ENCODE results near the gene WDR82.
"Not testable (repeated sequence)": the region's sequence is repeated elsewhere in the genome, so short reads cannot be mapped to it uniquely, and the experiment has no call there.

WDR82 gene

DNA sequence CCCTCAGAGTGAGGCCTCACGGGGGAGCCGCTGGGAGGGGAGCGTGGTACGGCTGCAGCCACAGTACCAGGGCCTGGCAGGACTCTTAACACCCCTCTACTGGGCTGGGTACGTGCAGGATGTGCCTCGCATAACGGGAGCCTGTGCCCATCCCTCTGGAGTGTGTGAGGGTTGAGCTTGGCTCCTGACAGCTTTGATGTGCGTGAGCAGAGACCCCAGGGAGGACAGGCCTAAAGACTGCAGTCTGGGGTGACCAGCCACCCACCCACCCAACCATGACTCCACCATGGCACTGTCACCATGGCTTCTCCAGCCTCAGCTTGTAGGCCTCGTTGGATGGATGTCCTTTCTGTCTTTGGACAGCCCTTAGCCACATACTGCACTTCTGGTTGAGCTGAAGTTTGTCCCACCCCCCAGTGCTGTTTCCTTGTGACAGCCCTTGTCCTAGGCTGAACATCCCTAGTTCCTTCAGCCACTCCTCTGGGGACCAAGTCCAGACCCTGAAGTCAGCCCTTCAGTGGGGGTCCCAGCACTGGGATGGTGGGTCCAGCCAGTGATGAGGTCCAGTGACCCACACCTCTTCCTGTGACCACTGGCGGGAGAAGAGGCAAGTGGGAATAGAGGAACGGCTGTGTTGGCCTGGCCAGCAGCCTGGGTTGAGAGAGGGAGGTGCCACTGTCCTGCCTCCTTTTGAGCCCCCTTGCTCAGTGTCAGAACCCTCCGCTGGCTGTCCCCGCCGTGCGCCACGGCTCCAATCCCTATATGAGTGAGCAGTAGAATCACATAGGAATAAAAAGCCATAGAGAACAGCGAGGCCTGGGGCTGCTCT is 15.3 kb upstream of the WDR82 start:
- Histone ChIP-seq H3K27me3 (ENCODE audit: low read depth, low read length) (no peaks in the 10 kb centered on the region), H3K36me3 (ENCODE audit: control insufficient read depth in 1 of 2, insufficient read depth in 2 of 2, low read length in 2 of 2) (peaks cover 5 to 41% of the 10 kb centered on the region in 2 donors), H3K27ac (ENCODE audit: low read length) (no peak overlapping the region), H3K9me3 (ENCODE audit: control insufficient read depth in 1 of 2, low read length in 2 of 2) (no peaks in the 10 kb centered on the region), H3K4me1 (ENCODE audit: control insufficient read depth in 1 of 2, insufficient read depth in 2 of 2, low read length in 2 of 2) (peaks cover 4 to 5% of the 10 kb centered on the region in 2 donors), H3K4me3 (ENCODE audit: low read depth in 1 of 2, low read length in 2 of 2) (no peak overlapping the region)

- Histone ChIP-seq H3K27ac (ENCODE audit: low read length) (no peak overlapping the region), H3K9me3 (ENCODE audit: control insufficient read depth in 1 of 2, low read length in 2 of 2) (no peaks in the 10 kb centered on the region), H3K27me3 (ENCODE audit: low read depth, low read length) (no peaks in the 10 kb centered on the region), H3K4me1 (ENCODE audit: control insufficient read depth in 1 of 2, insufficient read depth in 2 of 2, low read length in 2 of 2) (peaks cover 7 to 9% of the 10 kb centered on the region in 2 donors), H3K36me3 (ENCODE audit: control insufficient read depth in 1 of 2, insufficient read depth in 2 of 2, low read length in 2 of 2) (peaks cover 5 to 45% of the 10 kb centered on the region in 2 donors), H3K4me3 (ENCODE audit: low read depth in 1 of 2, low read length in 2 of 2) (no peak overlapping the region)
Observed at GRCh38 chr3:52292247-52293065, 14.0 kb upstream of the WDR82 start.

DNA sequence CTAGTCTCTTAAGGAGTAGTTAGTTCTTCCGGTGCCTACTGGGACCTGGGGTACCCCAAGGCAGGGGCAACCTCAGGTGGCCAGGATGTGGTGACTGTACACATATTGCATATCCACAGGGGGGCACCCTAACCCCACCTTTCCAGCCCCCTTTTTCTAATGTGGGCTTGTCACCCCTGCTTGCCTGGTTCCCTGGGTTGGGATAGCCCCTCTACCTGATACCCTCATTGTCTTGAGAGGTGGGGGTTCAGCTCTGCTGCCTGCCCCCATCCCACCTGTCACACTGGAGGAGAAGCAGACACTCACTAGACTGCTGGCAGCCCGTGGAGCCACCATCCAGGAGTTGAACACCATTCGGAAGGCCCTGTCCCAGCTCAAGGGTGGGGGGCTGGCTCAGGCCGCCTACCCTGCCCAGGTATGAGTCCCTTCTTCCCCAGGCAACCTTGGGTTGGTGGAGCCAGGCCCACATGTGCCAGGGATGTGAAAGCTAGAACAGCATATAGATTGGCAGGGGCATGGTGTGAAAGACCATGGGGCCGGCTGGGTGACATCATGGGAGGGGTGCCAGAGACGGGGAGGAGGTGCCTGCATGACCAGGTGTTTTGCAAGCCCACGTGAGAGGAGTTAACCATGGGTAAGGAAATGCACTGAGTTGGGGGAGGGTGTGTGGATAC is 13.2 kb upstream of the WDR82 start:
- H3K9me3 ChIP-seq (ENCODE audit: control insufficient read depth in 1 of 2, low read length in 2 of 2), result no peaks in the 10 kb centered on the region
- H3K36me3 ChIP-seq (ENCODE audit: control insufficient read depth in 1 of 2, insufficient read depth in 2 of 2, low read length in 2 of 2), result peaks cover 5 to 50% of the 10 kb centered on the region in 2 donors
- peaks cover 7 to 14% of the 10 kb centered on the region in 2 donors for H3K4me1 ChIP-seq (ENCODE audit: control insufficient read depth in 1 of 2, insufficient read depth in 2 of 2, low read length in 2 of 2)
- H3K27ac ChIP-seq (ENCODE audit: low read length), result no peak overlapping the region
- no peaks in the 10 kb centered on the region for H3K27me3 ChIP-seq (ENCODE audit: low read depth, low read length)
- peak overlapping the region in 1 of 2 donors; percentile 39 for H3K4me3 ChIP-seq (ENCODE audit: low read depth in 1 of 2, low read length in 2 of 2)

- Histone ChIP-seq H3K4me3 (ENCODE audit: low read depth in 1 of 2, low read length in 2 of 2) (peak overlapping the region in 1 of 2 donors; percentile 39), H3K27me3 (ENCODE audit: low read depth, low read length) (no peaks in the 10 kb centered on the region), H3K27ac (ENCODE audit: low read length) (no peak overlapping the region), H3K9me3 (ENCODE audit: control insufficient read depth in 1 of 2, low read length in 2 of 2) (no peaks in the 10 kb centered on the region), H3K36me3 (ENCODE audit: control insufficient read depth in 1 of 2, insufficient read depth in 2 of 2, low read length in 2 of 2) (peaks cover 5 to 43% of the 10 kb centered on the region in 2 donors), H3K4me1 (ENCODE audit: control insufficient read depth in 1 of 2, insufficient read depth in 2 of 2, low read length in 2 of 2) (peaks cover 7 to 14% of the 10 kb centered on the region in 2 donors)
Observed at GRCh38 chr3:52290596-52291507, 12.4 kb upstream of the WDR82 start.

DNA sequence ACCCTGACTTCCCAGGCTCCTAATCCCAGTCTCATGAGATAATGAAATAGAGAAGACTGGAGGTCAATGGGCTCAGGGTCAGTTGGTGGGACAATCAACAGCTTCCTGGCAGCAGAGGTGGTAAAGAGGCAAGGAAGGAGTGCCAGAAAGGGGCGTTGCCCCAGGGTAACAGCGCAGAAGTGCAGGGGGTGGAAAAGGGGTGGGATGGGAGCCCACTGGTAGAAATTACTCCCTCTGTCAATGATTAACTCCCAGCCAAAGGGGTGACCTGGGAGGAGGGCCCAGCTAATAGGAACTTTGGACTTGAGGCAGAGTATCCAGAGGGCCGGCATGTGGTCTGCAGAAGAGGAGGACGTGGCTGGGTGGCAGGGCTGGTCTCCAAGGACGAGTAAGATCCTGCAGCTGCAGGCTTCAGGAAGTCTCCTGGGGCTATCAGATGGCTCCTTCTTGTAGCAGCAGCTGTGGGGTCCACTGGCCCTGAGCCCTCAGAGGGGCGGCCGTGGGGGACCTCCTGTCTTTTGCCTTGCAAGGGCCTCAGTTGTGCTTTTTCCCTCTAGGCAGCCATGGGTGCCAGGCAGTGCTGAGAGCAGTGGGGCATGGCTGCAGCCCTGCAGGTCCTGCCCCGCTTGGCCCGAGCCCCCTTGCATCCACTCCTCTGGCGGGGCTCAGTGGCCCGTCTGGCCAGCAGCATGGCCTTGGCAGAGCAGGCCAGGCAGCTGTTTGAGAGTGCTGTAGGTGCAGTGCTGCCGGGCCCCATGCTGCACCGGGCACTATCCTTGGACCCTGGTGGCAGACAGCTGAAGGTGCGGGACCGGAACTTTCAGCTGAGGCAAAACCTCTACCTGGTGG is 11.5 kb upstream of the WDR82 start:
- Histone ChIP-seq H3K27ac (ENCODE audit: low read length) (peak overlapping the region; percentile 99), H3K4me1 (ENCODE audit: control insufficient read depth in 1 of 2, insufficient read depth in 2 of 2, low read length in 2 of 2) (peaks cover 7 to 14% of the 10 kb centered on the region in 2 donors), H3K4me3 (ENCODE audit: low read depth in 1 of 2, low read length in 2 of 2) (peak overlapping the region in 1 of 2 donors; percentile 39), H3K9me3 (ENCODE audit: control insufficient read depth in 1 of 2, low read length in 2 of 2) (no peaks in the 10 kb centered on the region), H3K27me3 (ENCODE audit: low read depth, low read length) (no peaks in the 10 kb centered on the region), H3K36me3 (ENCODE audit: control insufficient read depth in 1 of 2, insufficient read depth in 2 of 2, low read length in 2 of 2) (peaks cover 5 to 43% of the 10 kb centered on the region in 2 donors)

DNA sequence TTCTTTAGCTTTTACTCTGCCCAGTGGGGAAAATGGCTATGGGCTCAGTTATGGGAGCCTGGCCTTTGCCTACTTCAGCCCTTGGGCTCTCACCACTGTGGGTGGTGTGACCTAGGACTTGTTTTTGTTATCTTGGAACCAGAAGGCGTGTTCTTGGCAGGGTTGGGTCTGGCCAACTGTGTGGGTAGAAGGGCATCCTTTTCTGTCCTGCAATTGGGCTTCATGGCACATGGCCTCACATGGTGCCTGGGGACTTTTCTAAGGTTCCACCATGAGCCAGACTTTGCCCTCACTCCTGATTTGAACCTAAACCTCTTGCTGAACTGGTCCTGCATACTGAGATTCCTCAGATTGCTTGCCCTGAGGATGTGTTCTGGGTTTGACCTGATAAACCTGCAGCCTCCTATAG is 10.9 kb upstream of the WDR82 start:
- H3K27ac ChIP-seq (ENCODE audit: low read length), result peak overlapping the region; percentile 99
- H3K4me1 ChIP-seq (ENCODE audit: control insufficient read depth in 1 of 2, insufficient read depth in 2 of 2, low read length in 2 of 2), result peaks cover 7 to 14% of the 10 kb centered on the region in 2 donors
- no peak overlapping the region for H3K4me3 ChIP-seq (ENCODE audit: low read depth in 1 of 2, low read length in 2 of 2)
- H3K27me3 ChIP-seq (ENCODE audit: low read depth, low read length), result no peaks in the 10 kb centered on the region
- peaks cover 5 to 43% of the 10 kb centered on the region in 2 donors for H3K36me3 ChIP-seq (ENCODE audit: control insufficient read depth in 1 of 2, insufficient read depth in 2 of 2, low read length in 2 of 2)
- no peaks in the 10 kb centered on the region for H3K9me3 ChIP-seq (ENCODE audit: control insufficient read depth in 1 of 2, low read length in 2 of 2)

GRCh38 chr3:52288674-52289073 is 10.2 kb upstream of the WDR82 start:
- Histone ChIP-seq H3K9me3 (ENCODE audit: control insufficient read depth in 1 of 2, low read length in 2 of 2) (no peaks in the 10 kb centered on the region), H3K4me3 (ENCODE audit: low read depth in 1 of 2, low read length in 2 of 2) (peak overlapping the region; percentile 73 to 81), H3K27me3 (ENCODE audit: low read depth, low read length) (no peaks in the 10 kb centered on the region), H3K27ac (ENCODE audit: low read length) (peak overlapping the region; percentile 99), H3K4me1 (ENCODE audit: control insufficient read depth in 1 of 2, insufficient read depth in 2 of 2, low read length in 2 of 2) (peaks cover 7 to 14% of the 10 kb centered on the region in 2 donors), H3K36me3 (ENCODE audit: control insufficient read depth in 1 of 2, insufficient read depth in 2 of 2, low read length in 2 of 2) (peaks cover 5 to 43% of the 10 kb centered on the region in 2 donors)

DNA sequence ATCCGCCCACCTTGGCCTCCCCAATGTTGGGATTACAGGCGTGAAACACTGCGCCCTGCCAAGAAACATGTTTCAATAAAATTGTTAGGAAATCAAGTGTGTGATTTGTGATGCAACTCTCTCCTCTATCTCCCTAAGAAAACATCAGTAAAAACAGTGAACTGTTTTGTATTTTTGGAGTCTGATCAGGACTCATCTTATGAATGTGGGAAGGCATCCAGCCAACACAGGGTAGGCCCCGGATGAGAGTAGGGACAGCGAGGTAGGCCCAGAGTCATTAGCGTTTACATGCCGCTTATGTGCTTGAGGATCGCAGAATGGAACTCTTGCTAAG is 8.3 kb upstream of the WDR82 start:
- Histone ChIP-seq H3K27ac (ENCODE audit: low read length) (peak overlapping the region; percentile 99), H3K36me3 (ENCODE audit: control insufficient read depth in 1 of 2, insufficient read depth in 2 of 2, low read length in 2 of 2) (peaks cover 0 to 28% of the 10 kb centered on the region in 2 donors), H3K9me3 (ENCODE audit: control insufficient read depth in 1 of 2, low read length in 2 of 2) (no peaks in the 10 kb centered on the region), H3K4me1 (ENCODE audit: control insufficient read depth in 1 of 2, insufficient read depth in 2 of 2, low read length in 2 of 2) (peaks cover 10 to 14% of the 10 kb centered on the region in 2 donors), H3K27me3 (ENCODE audit: low read depth, low read length) (no peaks in the 10 kb centered on the region), H3K4me3 (ENCODE audit: low read depth in 1 of 2, low read length in 2 of 2) (peak overlapping the region; percentile 73 to 81)

DNA sequence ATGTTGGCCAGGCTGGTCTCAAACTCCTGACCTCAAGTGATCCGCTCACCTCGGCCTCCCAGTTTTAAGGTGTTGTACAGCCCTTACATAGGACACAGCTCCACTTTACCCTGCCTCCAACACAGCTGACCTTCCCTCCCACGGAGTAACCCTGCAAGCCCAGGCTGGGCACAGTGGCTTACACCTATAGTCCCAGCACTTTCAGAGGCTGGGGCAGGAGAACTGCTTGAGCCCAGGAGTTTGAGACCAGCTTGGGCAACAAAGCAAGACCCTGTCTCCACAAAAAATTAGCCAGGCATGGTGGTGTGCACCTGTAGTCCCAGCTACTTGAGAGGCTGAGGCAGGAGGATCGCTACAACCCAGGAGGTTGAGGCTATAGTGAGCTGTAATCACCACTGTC is 5.6 kb upstream of the WDR82 start:
- peaks cover 9 to 16% of the 10 kb centered on the region in 2 donors for H3K4me1 ChIP-seq (ENCODE audit: control insufficient read depth in 1 of 2, insufficient read depth in 2 of 2, low read length in 2 of 2)
- H3K9me3 ChIP-seq (ENCODE audit: control insufficient read depth in 1 of 2, low read length in 2 of 2); H3K27ac ChIP-seq (ENCODE audit: low read length); H3K27me3 ChIP-seq (ENCODE audit: low read depth, low read length); H3K4me3 ChIP-seq (ENCODE audit: low read depth in 1 of 2, low read length in 2 of 2): not testable (repeated sequence)
- H3K36me3 ChIP-seq (ENCODE audit: control insufficient read depth in 1 of 2, insufficient read depth in 2 of 2, low read length in 2 of 2), result peaks cover 0 to 12% of the 10 kb centered on the region in 2 donors

DNA sequence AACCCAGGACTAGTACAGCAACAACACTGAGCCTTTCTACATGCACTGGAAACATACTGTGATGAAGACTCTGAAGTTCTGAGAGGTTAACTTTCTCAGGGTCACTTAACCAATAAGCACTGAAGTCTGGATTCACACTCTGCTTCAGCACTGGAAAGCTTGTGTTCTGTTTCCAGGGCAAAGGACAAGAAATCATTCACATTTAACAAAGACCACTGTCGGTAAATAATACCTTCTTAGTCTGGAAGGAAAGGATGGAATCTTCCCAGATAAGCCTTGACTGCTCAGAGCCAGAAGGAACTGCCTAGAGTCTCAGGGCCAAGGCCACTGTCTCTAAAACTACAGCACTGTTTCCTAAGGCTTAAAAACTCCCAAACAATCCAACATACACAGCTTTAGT is 4.9 kb upstream of the WDR82 start:
- H3K4me3 ChIP-seq (ENCODE audit: low read depth in 1 of 2, low read length in 2 of 2), result no peak overlapping the region
- H3K9me3 ChIP-seq (ENCODE audit: control insufficient read depth in 1 of 2, low read length in 2 of 2), result no peaks in the 10 kb centered on the region
- no peaks in the 10 kb centered on the region for H3K27me3 ChIP-seq (ENCODE audit: low read depth, low read length)
- H3K4me1 ChIP-seq (ENCODE audit: control insufficient read depth in 1 of 2, insufficient read depth in 2 of 2, low read length in 2 of 2), result peaks cover 3 to 9% of the 10 kb centered on the region in 2 donors
- peaks cover 0 to 12% of the 10 kb centered on the region in 2 donors for H3K36me3 ChIP-seq (ENCODE audit: control insufficient read depth in 1 of 2, insufficient read depth in 2 of 2, low read length in 2 of 2)
- no peak overlapping the region for H3K27ac ChIP-seq (ENCODE audit: low read length)

Data from muscle layer of duodenum (tissue), 2 donors.